Ovary (tissue), 9 donors: ENCODE measurements around the gene HTRA3. TPM values are rescaled to one million over a fixed set of nuclear protein-coding genes. Genes with fewer than 3 reads are reported as not detected.

Experiments
- DNase-seq, 5 donors: peaks; one replicate each; pipeline ENCODE4 v3.0.0-alpha.2; 2019 to 2020
- H3K27ac ChIP-seq, 2 donors: fragments of 200-600 bp; one replicate each; pipeline versions ENCODE4 v1.5.1 to v1.8.0; 2019 to 2022
- H3K27me3 ChIP-seq: fragments of 200-600 bp; one replicate; pipeline ENCODE4 v1.8.0; 2022
- H3K36me3 ChIP-seq: fragments of 200-600 bp; sonication (generic); one replicate; pipeline ENCODE4 v1.5.1; 2019
- H3K4me1 ChIP-seq: one replicate; pipeline ENCODE4 v1.8.1; 2013; ENCODE audit warnings: mild to moderate bottlenecking, moderate library complexity; ENCODE audit not compliant: insufficient read depth
- H3K4me3 ChIP-seq: fragments of 200-600 bp; sonication (generic); one replicate; pipeline ENCODE4 v1.5.1; 2017
- H3K9me3 ChIP-seq, 2 donors: fragments of 200-600 bp in 1 of 2; sonication (generic) in 1 of 2; one replicate each; pipeline versions ENCODE4 v1.5.1 to v1.8.1; 2013 to 2019; ENCODE audit warnings: mild to moderate bottlenecking in 1 of 2, moderate library complexity in 1 of 2
- EP300 ChIP-seq: sonication (generic); formaldehyde crosslinking; IDR thresholded peaks from one replicate; pipeline ENCODE4 v1.6.1; 2017; ENCODE audit warnings: antibody characterized with exemption
- POLR2A ChIP-seq: fragments of 450-650 bp; IDR thresholded peaks from one replicate; pipeline ENCODE4 v1.6.1; 2017; ENCODE audit warnings: antibody characterized with exemption, mild to moderate bottlenecking, moderate library complexity
- WGBS, 3 donors: extraction: QIAGEN DNeasy Blood & Tissue Kit in 1 of 3; methylation state at CpG; one replicate each; pipeline versions ENCODE4 v1.1.5 to v1.1.7; 2013 to 2017; 5-methylcytosine and 5-hydroxymethylcytosine counted together
- intact Hi-C, 4 donors: fragments of 100-400 bp; cut with DNase I; formaldehyde crosslinking; loops; one replicate each; pipeline versions ENCODE4 v1.11.0 to v1.15.1; 2022 to 2023
- polyA plus RNA-seq, 2 donors: library from polyadenylated mRNA; stranded (reverse); fragments of 200-250 nt in 1 of 2; fragments of 350-450 nt in 1 of 2; fragmentation: Illumina TruSeq in 1 of 2; extraction: RNeasy Lipid Tissue Mini Kit (QIAGEN cat#74804) in 1 of 2; gene quantifications; one replicate each; pipeline ENCODE4 v1.2.3, GENCODE V29; 2013 to 2014
- total RNA-seq, 7 donors: library from RNA; depleted of rRNA in 2 of 7; stranded (reverse); fragments of >200 nt in 2 of 7; fragmentation: NEBNext Ultra II Directional in 3 of 7; extraction: Animal tissue kit (Norgen Biotek cat#: 25700) in 3 of 7; gene quantifications; one replicate each; pipeline versions ENCODE4 v1.1.0 to v1.2.4, GENCODE V29; 2016 to 2023
- TF ChIP-seq, protein P1 (sequence below), 3 donors: fragments of 450-650 bp in 2 of 3; fragments of 200-600 bp in 1 of 3; IDR thresholded peaks; one replicate each; pipeline versions ENCODE4 v1.5.1 to v1.8.0; 2016 to 2022; ENCODE audit warnings: antibody characterized with exemption in 3 of 3, mild to moderate bottlenecking in 1 of 3
- donor health status: DM: no; HTN: no; CAD: no; lungs with moderate emphysema.
- donor health status: DM: no; HTN: no; CAD: no.
- donor health status: Bipolar disorder and iron deficiency.
- donor health status: DM: yes; HTN: yes; CAD: no.
- donor health status: DM: no; HTN: no; CAD: no.
- donor health status: DM: yes; HTN: yes; CAD: no.

HTRA3 gene
- total and polyA plus RNA-seq, 9 donors, result 36.2 to 163 (median 64.7) TPM

DNA sequence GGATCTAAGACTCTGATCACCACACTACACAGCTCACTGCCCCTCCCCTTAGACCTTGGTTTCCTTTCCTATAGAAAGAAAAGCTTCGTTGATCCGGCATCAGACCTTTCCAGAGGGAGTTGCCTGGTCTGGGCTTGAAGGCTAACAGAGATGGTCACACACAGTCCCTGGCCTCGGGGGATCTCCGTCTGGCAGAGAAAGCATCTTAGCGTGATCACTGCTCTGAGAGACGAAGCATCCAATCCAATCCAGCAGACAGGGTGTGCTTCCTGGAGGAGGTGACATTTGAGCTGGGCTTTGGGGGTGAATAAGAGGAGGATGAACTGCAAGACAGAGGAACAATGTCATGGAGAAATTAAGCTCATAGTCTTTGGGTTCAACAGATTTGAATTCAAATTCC is 49.5 kb downstream of the HTRA3 start:
- no peaks in the 10 kb centered on the region for H3K36me3 ChIP-seq
- no peak overlapping the region for H3K27ac ChIP-seq
- peak in 3 of 5 donors; percentile 7 to 21 (median 9) for DNase-seq
- TF ChIP-seq EP300 (no peak), POLR2A (no peak)
- TF ChIP-seq, protein P1, sequence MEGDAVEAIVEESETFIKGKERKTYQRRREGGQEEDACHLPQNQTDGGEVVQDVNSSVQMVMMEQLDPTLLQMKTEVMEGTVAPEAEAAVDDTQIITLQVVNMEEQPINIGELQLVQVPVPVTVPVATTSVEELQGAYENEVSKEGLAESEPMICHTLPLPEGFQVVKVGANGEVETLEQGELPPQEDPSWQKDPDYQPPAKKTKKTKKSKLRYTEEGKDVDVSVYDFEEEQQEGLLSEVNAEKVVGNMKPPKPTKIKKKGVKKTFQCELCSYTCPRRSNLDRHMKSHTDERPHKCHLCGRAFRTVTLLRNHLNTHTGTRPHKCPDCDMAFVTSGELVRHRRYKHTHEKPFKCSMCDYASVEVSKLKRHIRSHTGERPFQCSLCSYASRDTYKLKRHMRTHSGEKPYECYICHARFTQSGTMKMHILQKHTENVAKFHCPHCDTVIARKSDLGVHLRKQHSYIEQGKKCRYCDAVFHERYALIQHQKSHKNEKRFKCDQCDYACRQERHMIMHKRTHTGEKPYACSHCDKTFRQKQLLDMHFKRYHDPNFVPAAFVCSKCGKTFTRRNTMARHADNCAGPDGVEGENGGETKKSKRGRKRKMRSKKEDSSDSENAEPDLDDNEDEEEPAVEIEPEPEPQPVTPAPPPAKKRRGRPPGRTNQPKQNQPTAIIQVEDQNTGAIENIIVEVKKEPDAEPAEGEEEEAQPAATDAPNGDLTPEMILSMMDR (IDR thresholded peaks at IDR 0.05), result no peak
- WGBS, 3 donors, result 86 to 90% (median 88%) methylated on average over 6 of the region's 6 CpGs
- H3K27me3 ChIP-seq, result no peaks in the 10 kb centered on the region
- peaks cover 18% of the 10 kb centered on the region for H3K4me1 ChIP-seq
- H3K9me3 ChIP-seq, result no peaks in the 10 kb centered on the region
- intact Hi-C loops, result loop anchor here in 1 of 4 donors (10.0 kb wide), 1 partner anchor 54 kb away; the partner anchor contains the start of gene HTRA3
- no peak overlapping the region for H3K4me3 ChIP-seq

DNA sequence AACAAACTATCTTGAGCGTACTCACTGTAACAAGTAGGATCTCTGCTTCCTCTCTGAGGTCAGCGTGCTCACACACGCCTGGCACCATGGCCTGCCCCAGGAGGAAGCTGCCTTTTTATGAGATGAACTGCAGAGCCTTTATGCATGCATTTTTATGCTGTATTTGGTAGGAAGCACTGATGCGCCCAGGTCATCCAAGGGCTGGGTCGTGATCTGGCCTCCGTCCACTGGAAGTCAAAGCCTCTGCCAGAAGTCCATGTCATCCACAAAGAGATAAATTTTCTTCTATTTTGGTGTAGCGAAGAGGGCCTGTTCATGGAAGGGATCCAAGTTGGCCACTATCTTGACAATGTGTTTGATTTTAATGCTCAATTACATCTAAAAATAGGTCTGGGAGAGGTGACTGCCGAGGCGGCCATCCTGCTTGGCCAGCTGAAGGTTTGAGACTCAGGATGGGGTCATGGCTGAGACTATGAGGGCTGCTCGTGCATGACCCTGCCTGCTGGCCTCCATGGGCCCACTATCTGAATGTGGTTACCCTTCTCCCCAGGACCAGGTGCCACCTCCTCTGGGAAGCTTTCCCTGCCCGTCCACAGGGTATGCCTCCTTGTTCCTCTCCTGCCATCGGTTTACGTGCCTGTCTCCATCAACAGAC is 50.3 kb downstream of the HTRA3 start:
- WGBS, 3 donors, result 39 to 53% (median 41%) methylated on average over 13 of the region's 13 CpGs
- intact Hi-C loops, result loop anchor here in 1 of 4 donors (10.0 kb wide), 1 partner anchor 55 kb away; the partner anchor contains the start of gene HTRA3
- TF ChIP-seq, protein P1 (IDR thresholded peaks at IDR 0.05), result no peak
- TF ChIP-seq EP300 (no peak), POLR2A (no peak)
- Histone ChIP-seq H3K4me3 (no peak overlapping the region), H3K27ac (no peak overlapping the region), H3K36me3 (no peaks in the 10 kb centered on the region), H3K27me3 (no peaks in the 10 kb centered on the region), H3K4me1 (peaks cover 18% of the 10 kb centered on the region), H3K9me3 (no peaks in the 10 kb centered on the region)
- peak in 4 of 5 donors; percentile 38 to 70 (median 53) for DNase-seq

DNA sequence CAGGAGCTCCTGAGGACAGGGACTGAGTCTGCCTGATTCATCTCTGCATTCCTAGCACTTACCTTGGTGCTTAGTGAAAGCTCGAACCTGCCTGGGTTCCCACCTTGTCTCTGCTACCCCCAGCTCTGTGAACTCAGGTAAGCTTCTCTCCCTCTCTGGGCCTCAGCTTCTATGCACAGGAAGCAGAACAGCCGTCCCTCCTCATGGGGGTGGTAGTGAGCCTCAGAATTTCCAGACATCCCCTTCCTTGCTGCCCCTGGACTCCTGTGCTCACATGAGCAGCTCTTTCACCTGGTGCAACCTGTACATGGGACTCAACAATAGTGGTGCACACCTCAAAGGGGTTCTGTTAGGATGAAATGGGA is 50.8 kb downstream of the HTRA3 start:
- DNase-seq, result peak in 2 of 5 donors; percentile 21 to 36
- Histone ChIP-seq H3K27me3 (no peaks in the 10 kb centered on the region), H3K36me3 (no peaks in the 10 kb centered on the region), H3K9me3 (no peaks in the 10 kb centered on the region), H3K4me1 (peaks cover 17% of the 10 kb centered on the region), H3K4me3 (no peak overlapping the region), H3K27ac (no peak overlapping the region)
- 82 to 89% (median 87%) methylated on average over 2 of the region's 2 CpGs for whole genome bisulfite sequencing, 3 donors
- intact Hi-C loops, result no loop called here
- TF ChIP-seq EP300 (no peak), POLR2A (no peak)
- TF ChIP-seq, protein P1 (IDR thresholded peaks at IDR 0.05), result no peak

DNA sequence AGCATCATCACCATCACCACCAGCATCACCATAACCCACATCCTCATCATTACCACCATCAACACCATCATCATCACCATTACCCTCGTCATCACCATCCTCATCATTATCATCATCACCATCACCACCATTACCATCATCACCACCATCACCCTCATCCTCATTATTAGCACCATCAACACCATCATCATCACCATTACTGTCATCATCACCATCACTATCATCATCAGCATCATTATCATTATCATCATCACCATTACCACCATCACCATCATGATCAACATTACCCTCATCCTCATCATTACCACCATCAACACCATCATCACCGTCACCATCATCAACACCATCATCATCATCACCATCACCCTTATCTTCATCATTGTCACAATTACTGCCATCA is 51.7 kb downstream of the HTRA3 start:
- Histone ChIP-seq H3K27ac (no peak overlapping the region), H3K4me3 (no peak overlapping the region), H3K36me3 (no peaks in the 10 kb centered on the region), H3K9me3 (no peaks in the 10 kb centered on the region), H3K4me1 (peaks cover 13% of the 10 kb centered on the region), H3K27me3 (no peaks in the 10 kb centered on the region)
- no peak for DNase-seq
- TF ChIP-seq POLR2A (no peak), EP300 (no peak)
- TF ChIP-seq, protein P1 (IDR thresholded peaks at IDR 0.05), result no peak
- 93 to 97% (median 95%) methylated on average over 2 of the region's 2 CpGs for WGBS, 3 donors
- intact Hi-C loops, result no loop called here
